ENCODE results near the gene ITGB3.

DNA sequence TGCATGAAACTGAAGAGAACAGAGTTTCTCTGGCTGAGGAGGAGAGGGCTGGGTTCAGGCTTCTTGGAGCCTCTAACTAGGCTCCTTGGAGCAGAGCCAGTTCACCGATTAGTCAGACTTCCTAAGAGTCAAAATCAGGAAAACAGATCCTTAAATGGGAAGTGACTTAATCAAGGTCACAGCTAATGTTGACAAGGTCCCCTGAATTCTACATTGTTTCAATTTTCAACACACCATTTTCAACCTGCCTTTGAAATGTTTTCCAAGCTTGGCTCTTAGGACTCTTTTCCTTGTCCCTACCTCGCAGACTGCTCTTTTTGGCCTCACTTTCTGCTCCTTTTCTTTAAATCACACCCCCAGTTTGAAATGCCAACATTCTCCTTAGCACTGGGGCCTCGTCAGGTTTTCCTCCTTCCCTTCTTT is 28.2 kb upstream of the ITGB3 start:
- no peak for TF ChIP-seq BACH1 (IDR thresholded peaks at IDR 0.05; ENCODE audit: low read length)
- TF ChIP-seq, protein P1, sequence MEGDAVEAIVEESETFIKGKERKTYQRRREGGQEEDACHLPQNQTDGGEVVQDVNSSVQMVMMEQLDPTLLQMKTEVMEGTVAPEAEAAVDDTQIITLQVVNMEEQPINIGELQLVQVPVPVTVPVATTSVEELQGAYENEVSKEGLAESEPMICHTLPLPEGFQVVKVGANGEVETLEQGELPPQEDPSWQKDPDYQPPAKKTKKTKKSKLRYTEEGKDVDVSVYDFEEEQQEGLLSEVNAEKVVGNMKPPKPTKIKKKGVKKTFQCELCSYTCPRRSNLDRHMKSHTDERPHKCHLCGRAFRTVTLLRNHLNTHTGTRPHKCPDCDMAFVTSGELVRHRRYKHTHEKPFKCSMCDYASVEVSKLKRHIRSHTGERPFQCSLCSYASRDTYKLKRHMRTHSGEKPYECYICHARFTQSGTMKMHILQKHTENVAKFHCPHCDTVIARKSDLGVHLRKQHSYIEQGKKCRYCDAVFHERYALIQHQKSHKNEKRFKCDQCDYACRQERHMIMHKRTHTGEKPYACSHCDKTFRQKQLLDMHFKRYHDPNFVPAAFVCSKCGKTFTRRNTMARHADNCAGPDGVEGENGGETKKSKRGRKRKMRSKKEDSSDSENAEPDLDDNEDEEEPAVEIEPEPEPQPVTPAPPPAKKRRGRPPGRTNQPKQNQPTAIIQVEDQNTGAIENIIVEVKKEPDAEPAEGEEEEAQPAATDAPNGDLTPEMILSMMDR (IDR thresholded peaks at IDR 0.05; ENCODE audit: control extremely low read depth in 1 of 3, insufficient read depth in 1 of 3, low read depth in 1 of 3, low read length in 3 of 3): no peak
- TF ChIP-seq, protein P2, sequence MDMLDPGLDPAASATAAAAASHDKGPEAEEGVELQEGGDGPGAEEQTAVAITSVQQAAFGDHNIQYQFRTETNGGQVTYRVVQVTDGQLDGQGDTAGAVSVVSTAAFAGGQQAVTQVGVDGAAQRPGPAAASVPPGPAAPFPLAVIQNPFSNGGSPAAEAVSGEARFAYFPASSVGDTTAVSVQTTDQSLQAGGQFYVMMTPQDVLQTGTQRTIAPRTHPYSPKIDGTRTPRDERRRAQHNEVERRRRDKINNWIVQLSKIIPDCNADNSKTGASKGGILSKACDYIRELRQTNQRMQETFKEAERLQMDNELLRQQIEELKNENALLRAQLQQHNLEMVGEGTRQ (IDR thresholded peaks at IDR 0.05; ENCODE audit: low read length): no peak
- no peak for TF ChIP-seq RAD21 (IDR thresholded peaks at IDR 0.05 in 1 of 2, conservative IDR thresholded peaks at IDR 0.05 in 1 of 2; ENCODE audit: low read depth in 2 of 2, low read length in 2 of 2)
- no peak for TF ChIP-seq TEAD4 (IDR thresholded peaks at IDR 0.05; ENCODE audit: low read depth, low read length)
